NB4 (cell line): ENCODE measurements around the gene CALML3.
"Not testable (repeated sequence)": the region's sequence is repeated elsewhere in the genome, so short reads cannot be mapped to it uniquely, and the experiment has no call there.

Source experiments
- DNase-seq: peaks from one replicate; pipeline ENCODE4 v3.0.0; 2010; ENCODE audit warnings: low read depth
- H3K4me3 ChIP-seq: one replicate; pipeline ENCODE4 v1.5.1; 2011; ENCODE audit warnings: mild to moderate bottlenecking, low read depth, low read length, moderate library complexity
- CTCF ChIP-seq: IDR thresholded peaks from one replicate; pipeline ENCODE4 v1.5.1; 2012; ENCODE audit warnings: low read depth, low read length
- MAX ChIP-seq: IDR thresholded peaks from 2 replicates; pipeline ENCODE4 v1.6.1; 2011; ENCODE audit warnings: low read depth, low read length
- MYC ChIP-seq: IDR thresholded peaks from 2 replicates; pipeline ENCODE4 v1.6.1; 2011; ENCODE audit warnings: low read depth, low read length
- POLR2A ChIP-seq: IDR thresholded peaks from 2 replicates; pipeline ENCODE4 v1.6.1; 2011; ENCODE audit warnings: mild to moderate bottlenecking; ENCODE audit not compliant: insufficient read length; ENCODE audit errors: extremely low read depth

CALML3 gene

GRCh38 chr10:5555881-5556280 lies 31.1 kb downstream of the CALML3 start:
- no peak for DNase-seq
- TF ChIP-seq CTCF (no peak), POLR2A (no peak), MAX (no peak), MYC (no peak)

GRCh38 chr10:5556576-5556975 lies 31.8 kb downstream of the CALML3 start:
- no peak for DNase-seq
- H3K4me3 ChIP-seq = no peak overlapping the region
- TF ChIP-seq CTCF (no peak), MAX (no peak), POLR2A (no peak), MYC (no peak)

More at GRCh38 chr10:5555881-5556280, 31.1 kb downstream of the CALML3 start:
- H3K4me3 ChIP-seq = no peak overlapping the region

DNA sequence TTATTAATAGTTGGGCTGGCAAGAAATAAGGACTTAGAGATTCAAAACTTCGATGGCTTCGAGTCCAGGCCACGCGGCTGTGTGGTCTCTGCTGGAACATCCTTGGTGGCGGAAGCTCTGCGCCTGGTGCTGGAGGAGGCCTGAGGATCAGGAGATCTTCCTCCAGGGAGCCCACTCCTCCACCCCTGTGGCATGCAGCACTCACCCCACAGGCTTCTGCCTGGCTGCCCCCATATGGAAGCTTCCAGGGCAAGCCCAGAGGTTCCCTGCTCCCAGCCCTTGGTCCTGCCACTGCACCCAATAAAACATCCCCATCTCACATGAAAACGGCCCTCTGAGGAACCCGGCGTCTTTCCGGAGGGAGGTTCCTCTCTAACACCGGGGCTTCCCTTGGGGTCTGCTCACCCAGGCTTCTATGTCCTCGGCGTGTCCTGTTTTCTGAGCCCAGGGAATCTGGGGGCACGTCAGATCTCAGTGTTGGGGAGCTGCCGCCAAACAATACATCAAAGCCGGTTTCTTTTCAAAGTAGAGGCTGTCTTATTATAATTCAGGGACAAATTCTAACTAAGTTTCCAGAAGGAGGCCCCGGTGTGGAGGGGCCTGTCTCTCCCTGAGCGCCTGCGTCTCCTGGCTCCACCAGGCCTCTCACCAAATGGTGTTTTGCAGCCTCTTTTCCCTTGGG lies 32.4 kb downstream of the CALML3 start:
- H3K4me3 ChIP-seq = no peak overlapping the region
- DNase-seq = no peak
- TF ChIP-seq CTCF (no peak), MYC (no peak), POLR2A (no peak), MAX (no peak)

DNA sequence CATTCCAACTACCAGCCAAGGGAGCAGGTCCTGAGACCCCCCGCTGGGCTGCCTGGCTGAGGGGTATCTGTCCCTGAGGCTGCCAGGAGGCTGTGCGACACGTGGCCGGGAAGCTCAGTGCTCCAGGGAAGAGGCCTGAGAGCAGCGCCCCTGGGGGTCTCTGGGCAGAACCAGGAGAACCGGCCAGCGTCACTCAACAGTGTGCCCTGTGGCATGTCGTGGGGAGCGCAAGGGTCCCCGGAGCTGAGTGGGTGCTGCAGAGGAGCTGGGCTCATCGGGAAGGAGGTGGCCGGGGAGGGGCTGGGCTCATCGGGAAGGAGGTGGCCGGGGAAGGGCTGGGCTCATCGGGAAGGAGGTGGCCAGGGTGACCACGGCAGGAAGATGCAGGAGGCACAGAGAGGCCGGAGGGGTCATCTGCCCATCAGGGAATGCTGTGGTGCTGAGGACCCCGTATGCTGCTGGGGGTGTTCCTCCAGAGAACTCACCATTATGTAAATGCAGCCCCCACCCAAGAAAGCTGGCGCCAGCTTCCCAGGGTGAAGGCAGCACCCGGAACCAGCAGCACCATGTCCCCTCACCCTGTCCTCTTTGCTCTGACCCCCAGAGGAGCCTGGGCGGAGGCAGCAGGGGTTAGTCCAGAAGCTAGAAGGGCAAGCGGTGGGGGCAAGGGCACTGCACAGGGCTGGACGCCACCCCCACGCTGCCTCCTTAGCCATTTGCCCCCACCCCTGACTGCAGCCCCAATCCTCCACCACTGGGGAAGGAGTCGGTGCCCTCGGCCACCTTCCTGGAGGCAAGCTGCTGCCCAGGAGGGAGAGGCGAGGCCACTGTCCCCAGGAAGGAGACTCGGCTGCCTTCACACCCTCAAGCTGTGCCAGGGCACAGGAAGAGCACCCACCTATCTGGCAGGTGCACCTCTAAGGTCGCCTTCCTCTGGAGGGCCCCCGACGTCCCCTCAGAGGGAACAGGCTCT lies 33.3 kb downstream of the CALML3 start:
- no peak for TF ChIP-seq MAX
- no peak for TF ChIP-seq POLR2A
- TF ChIP-seq CTCF = no peak
- no peak for TF ChIP-seq MYC
- H3K4me3 ChIP-seq = no peak overlapping the region
- no peak for DNase-seq

DNA sequence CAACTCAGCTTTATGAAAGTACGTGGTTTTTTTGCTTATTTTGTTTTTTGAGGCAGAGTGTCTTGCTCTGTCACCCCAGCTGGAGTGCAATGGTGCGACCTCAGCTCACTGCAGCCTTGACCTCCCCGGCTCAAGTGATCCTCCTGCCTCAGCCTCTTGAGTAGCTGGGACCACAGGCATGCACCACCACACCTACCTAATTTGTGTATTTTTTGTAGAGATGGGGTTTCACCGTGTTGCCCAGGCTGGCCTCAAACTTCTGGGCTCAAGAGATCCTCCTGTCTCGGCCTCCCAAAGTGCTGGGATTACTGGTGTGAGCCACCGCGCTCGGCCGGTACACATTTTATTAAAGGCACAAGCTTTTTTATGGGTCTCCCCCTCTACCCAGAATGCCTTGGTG lies 34.3 kb downstream of the CALML3 start:
- not testable (repeated sequence) for H3K4me3 ChIP-seq, DNase-seq

DNA sequence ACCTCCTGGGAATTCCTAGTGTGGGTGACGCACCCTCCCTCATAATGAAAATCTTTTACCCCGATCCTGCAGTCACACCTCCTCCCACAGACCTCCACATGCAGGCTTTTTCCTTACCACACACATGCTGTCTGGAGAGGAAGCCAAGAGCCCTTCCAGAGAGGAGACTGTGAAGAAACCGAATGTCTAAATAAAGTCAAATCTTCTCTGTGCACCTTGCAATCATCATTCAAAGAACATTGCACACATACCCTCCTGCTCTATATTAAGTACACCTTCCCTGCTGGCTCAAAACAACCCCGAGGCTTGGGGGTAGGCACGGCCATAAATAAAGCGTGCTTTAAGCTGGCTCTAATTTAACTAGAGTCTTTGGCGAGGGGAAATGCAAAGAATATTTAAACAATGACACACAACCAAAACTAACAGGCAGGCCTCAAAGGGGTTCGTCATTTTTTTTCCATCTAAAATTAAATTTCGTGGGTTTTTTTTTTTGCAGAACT lies 34.9 kb downstream of the CALML3 start:
- TF ChIP-seq MAX (no peak), MYC (no peak), CTCF (no peak), POLR2A (no peak)
- H3K4me3 ChIP-seq = no peak overlapping the region
- DNase-seq = no peak
